H1 (cell line): ENCODE measurements around the gene CBL. TPM values are rescaled to one million over a fixed set of nuclear protein-coding genes. Genes with fewer than 3 reads are reported as not detected.

Source experiments
- CTCF ChIA-PET: fragments of 300-600 bp; sonication (Branson Sonifier 250); formaldehyde crosslinking; loops from one replicate; lab custom pipeline; 2021; ENCODE audit not compliant: partially characterized antibody; lab: Charles Lee
- POLR2A ChIA-PET: fragments of 300-600 bp; sonication (Branson Sonifier 250); formaldehyde crosslinking; loops from one replicate; lab custom pipeline; 2021; ENCODE audit warnings: inconsistent platforms; ENCODE audit not compliant: partially characterized antibody; lab: Charles Lee
- DNase-seq, 2 experiments: peaks; one replicate each; pipeline versions ENCODE4 v3.0.0 to v3.0.0-alpha.2; 2010 to 2022; ENCODE audit warnings: low spot score in 2 of 2, low read depth in 1 of 2, mixed read lengths in 1 of 2
- FAIRE-seq: peaks from 2 replicates; lab custom pipeline; 2011; peaks lifted over from hg19 to GRCh38; lab: Jason Lieb, UNC
- H2AFZ ChIP-seq: 2 replicates; pipeline ENCODE4 v1.8.1; 2012; ENCODE audit warnings: low read length, inconsistent platforms
- H2AK5ac ChIP-seq: 2 replicates; pipeline ENCODE4 v1.6.1; 2013; ENCODE audit warnings: low read depth, low read length
- H2BK120ac ChIP-seq: replicated peaks from 2 replicates; pipeline ENCODE3; 2013; ENCODE audit warnings: low read depth, low read length, inconsistent platforms
- H2BK12ac ChIP-seq: 2 replicates; pipeline ENCODE4 v1.6.1; 2013; ENCODE audit warnings: low read depth, low read length
- H2BK15ac ChIP-seq: 2 replicates; pipeline ENCODE4 v1.6.1; 2013; ENCODE audit warnings: low read length
- H2BK20ac ChIP-seq: 2 replicates; pipeline ENCODE4 v1.6.1; 2013; ENCODE audit warnings: low read length
- H2BK5ac ChIP-seq: 2 replicates; pipeline ENCODE4 v1.6.1; 2013; ENCODE audit warnings: low read depth, low read length
- H3K14ac ChIP-seq: 2 replicates; pipeline ENCODE4 v1.6.1; 2013; ENCODE audit warnings: inconsistent platforms; ENCODE audit not compliant: insufficient read length
- H3K18ac ChIP-seq: 2 replicates; pipeline ENCODE4 v1.6.1; 2013; ENCODE audit warnings: low read length; ENCODE audit errors: extremely low read depth
- H3K23ac ChIP-seq: 2 replicates; pipeline ENCODE4 v1.6.1; 2013; ENCODE audit warnings: inconsistent platforms; ENCODE audit not compliant: insufficient read length
- H3K23me2 ChIP-seq: 2 replicates; pipeline ENCODE4 v1.6.1; 2013; ENCODE audit warnings: low read depth, low read length
- H3K27ac ChIP-seq: 2 replicates; pipeline ENCODE4 v1.6.1; 2011; ENCODE audit warnings: low read depth, low read length, inconsistent platforms
- H3K27me3 ChIP-seq, 4 experiments: replicated peaks in 1 of 4; 1 replicate in 1 of 4; 2 replicates in 3 of 4; pipeline versions ENCODE4 v1.6.1 to v1.8.1; 2011 to 2013; ENCODE audit warnings: low read length in 3 of 4, mild to moderate bottlenecking in 3 of 4, inconsistent platforms in 2 of 4, mixed read lengths in 2 of 4, moderate library complexity in 1 of 4; ENCODE audit not compliant: control insufficient read depth in 3 of 4, insufficient read depth in 3 of 4; ENCODE audit errors: extremely low read depth in 1 of 4
- H3K36me3 ChIP-seq, 4 experiments: 2 replicates each; pipeline versions ENCODE4 v1.6.1 to v1.8.1; 2011 to 2013; ENCODE audit warnings: mild to moderate bottlenecking in 4 of 4, low read length in 3 of 4, moderate library complexity in 2 of 4, control low read depth in 1 of 4, inconsistent platforms in 1 of 4; ENCODE audit not compliant: insufficient read depth in 4 of 4, control insufficient read depth in 2 of 4
- H3K4ac ChIP-seq: replicated peaks from 2 replicates; pipeline ENCODE3; 2013; ENCODE audit warnings: low read length, low read depth, mixed read lengths, inconsistent platforms; ENCODE audit not compliant: insufficient read length
- H3K4me1 ChIP-seq, 4 experiments: replicated peaks in 1 of 4; 1 replicate in 1 of 4; 2 replicates in 3 of 4; pipeline versions ENCODE4 v1.6.1 to v1.8.1; 2011 to 2013; ENCODE audit warnings: low read length in 3 of 4, inconsistent platforms in 2 of 4, mixed read lengths in 1 of 4; ENCODE audit not compliant: insufficient read depth in 4 of 4, control insufficient read depth in 3 of 4
- H3K4me2 ChIP-seq, 2 experiments: 2 replicates each; pipeline versions ENCODE4 v1.6.1 to v1.8.1; 2011 to 2013; ENCODE audit warnings: low read depth in 2 of 2, low read length in 2 of 2, control low read depth in 1 of 2, inconsistent platforms in 1 of 2, mild to moderate bottlenecking in 1 of 2; ENCODE audit not compliant: insufficient read depth in 1 of 2
- H3K4me3 ChIP-seq, 4 experiments: fragments of 200-600, 300-600 bp in 1 of 4; sonication (generic), shearing (Covaris generic), sonication (Bioruptor Twin) in 1 of 4; 2 replicates each; pipeline versions ENCODE4 v1.5.1 to v1.8.1; 2011 to 2016; ENCODE audit warnings: low read length in 4 of 4, low read depth in 3 of 4, control low read depth in 2 of 4, inconsistent platforms in 2 of 4, mild to moderate bottlenecking in 2 of 4, mixed read lengths in 1 of 4, moderate library complexity in 1 of 4; ENCODE audit not compliant: insufficient read depth in 2 of 4; ENCODE audit errors: extremely low read depth in 1 of 4
- H3K56ac ChIP-seq: replicated peaks from 2 replicates; pipeline ENCODE3; 2013; ENCODE audit warnings: low read depth, mild to moderate bottlenecking, mixed read lengths, low read length, inconsistent platforms; ENCODE audit not compliant: insufficient read length
- H3K79me1 ChIP-seq: 2 replicates; pipeline ENCODE4 v1.6.1; 2013; ENCODE audit warnings: low read depth, low read length, control low read depth
- H3K79me2 ChIP-seq, 2 experiments: 2 replicates each; pipeline versions ENCODE4 v1.6.1 to v1.8.1; 2012 to 2013; ENCODE audit warnings: low read length in 2 of 2, mild to moderate bottlenecking in 2 of 2, inconsistent platforms in 1 of 2; ENCODE audit not compliant: insufficient read depth in 2 of 2, control insufficient read depth in 1 of 2
- H3K9ac ChIP-seq, 4 experiments: replicated peaks in 1 of 4; 1 replicate in 1 of 4; 2 replicates in 3 of 4; pipeline versions ENCODE4 v1.6.1 to v1.8.1; 2011 to 2013; ENCODE audit warnings: low read depth in 3 of 4, low read length in 3 of 4, control low read depth in 2 of 4, mild to moderate bottlenecking in 2 of 4, moderate library complexity in 2 of 4, inconsistent platforms in 1 of 4; ENCODE audit errors: extremely low read depth in 1 of 4
- H3K9me3 ChIP-seq, 2 experiments: 2 replicates each; pipeline versions ENCODE4 v1.6.1 to v1.8.1; 2012 to 2013; ENCODE audit warnings: mild to moderate bottlenecking in 2 of 2, moderate library complexity in 2 of 2, control low read depth in 1 of 2, inconsistent platforms in 1 of 2, low read depth in 1 of 2, low read length in 1 of 2, mixed read lengths in 1 of 2; ENCODE audit not compliant: insufficient read depth in 2 of 2
- H4K20me1 ChIP-seq, 2 experiments: replicated peaks in 1 of 2; 2 replicates each; pipeline versions ENCODE3 to v1.8.1; 2011 to 2013; ENCODE audit warnings: inconsistent platforms in 2 of 2, low read length in 2 of 2, mild to moderate bottlenecking in 1 of 2; ENCODE audit not compliant: insufficient read depth in 2 of 2, control insufficient read depth in 1 of 2
- H4K5ac ChIP-seq: 2 replicates; pipeline ENCODE4 v1.6.1; 2013; ENCODE audit warnings: low read length, low read depth, mixed read lengths, inconsistent platforms; ENCODE audit not compliant: insufficient read length
- H4K8ac ChIP-seq: 2 replicates; pipeline ENCODE4 v1.8.0; 2013; ENCODE audit warnings: mild to moderate bottlenecking, moderate library complexity, low read length, inconsistent platforms; ENCODE audit not compliant: insufficient read depth; ENCODE audit errors: extremely low read depth
- H4K91ac ChIP-seq: replicated peaks from 2 replicates; pipeline ENCODE3; 2013; ENCODE audit warnings: low read length, mixed read lengths, inconsistent platforms; ENCODE audit not compliant: insufficient read length
- CREB1 ChIP-seq: IDR thresholded peaks from 2 replicates; pipeline ENCODE4 v1.6.1; 2012; ENCODE audit warnings: inconsistent platforms
- FOSL1 ChIP-seq: IDR thresholded peaks from 2 replicates; pipeline ENCODE4 v1.6.1; 2011; ENCODE audit warnings: mild to moderate bottlenecking, low read depth, low read length, moderate library complexity; ENCODE audit not compliant: insufficient read depth
- JUND ChIP-seq: IDR thresholded peaks from 2 replicates; pipeline ENCODE4 v1.6.1; 2011; ENCODE audit warnings: mild to moderate bottlenecking, improper control_type of control experiment, low read length
- RAD21 ChIP-seq, 2 experiments: IDR thresholded peaks in 1 of 2; conservative IDR thresholded peaks in 1 of 2; 2 replicates each; pipeline ENCODE4 v1.6.1; 2011; ENCODE audit warnings: low read depth in 2 of 2, low read length in 2 of 2, improper control_type of control experiment in 1 of 2, inconsistent platforms in 1 of 2, mild to moderate bottlenecking in 1 of 2, moderate library complexity in 1 of 2
- RBBP5 ChIP-seq: IDR thresholded peaks from 2 replicates; pipeline ENCODE4 v1.7.1; 2012; ENCODE audit warnings: low read depth, mild to moderate bottlenecking, inconsistent platforms, low read length, moderate library complexity, borderline replicate concordance
- RXRA ChIP-seq: IDR thresholded peaks from 2 replicates; pipeline ENCODE4 v1.6.1; 2011; ENCODE audit warnings: low read depth, mild to moderate bottlenecking, low read length, moderate library complexity; ENCODE audit not compliant: insufficient read depth
- SIRT6 ChIP-seq: IDR thresholded peaks from one replicate; pipeline ENCODE4 v1.7.1; 2012; ENCODE audit warnings: low read length, inconsistent platforms
- SRF ChIP-seq: IDR thresholded peaks from 2 replicates; pipeline ENCODE4 v1.6.1; 2011; ENCODE audit warnings: mild to moderate bottlenecking, low read depth, low read length, moderate library complexity
- TCF12 ChIP-seq: IDR thresholded peaks from 2 replicates; pipeline ENCODE4 v1.6.1; 2011; ENCODE audit warnings: low read depth, mild to moderate bottlenecking, low read length
- WGBS, 2 experiments: shearing (Covaris generic) in 1 of 2; methylation state at CpG; one replicate each; pipeline versions ENCODE4 v1.1.6 to v1.1.7; 2013 to 2015; ENCODE audit warnings: low lambda C conversion rate in 2 of 2, mixed read lengths in 2 of 2, inconsistent platforms in 1 of 2, low coverage in 1 of 2, missing lambda C conversion rate in 1 of 2; ENCODE audit not compliant: insufficient replicate concordance in 2 of 2, insufficient coverage in 1 of 2, insufficient read length in 1 of 2; ENCODE audit errors: extremely low coverage in 1 of 2, missing lambda C conversion rate in 1 of 2; 5-methylcytosine and 5-hydroxymethylcytosine counted together
- polyA plus RNA-seq, 7 experiments: library from polyadenylated mRNA; depleted of rRNA in 3 of 7; stranded (reverse) in 5 of 7; unstranded in 2 of 7; fragments of >200 nt in 5 of 7; fragments of 200-250 nt in 2 of 7; gene quantifications; 1 replicate in 5 of 7; 2 replicates in 1 of 7; 4 replicates in 1 of 7; pipeline versions ENCODE4 v1.2.1 to v1.2.3, GENCODE V29; 2011 to 2013; ENCODE audit warnings: missing spikeins in 2 of 7, mixed read lengths in 2 of 7
- total RNA-seq: library from RNA; stranded (reverse); fragmentation: NEBNext Ultra II Directional; extraction: Animal tissue kit (Norgen Biotek cat#: 25700); gene quantifications from 2 replicates; pipeline ENCODE4 v1.2.1, GENCODE V29; 2021
- TF ChIP-seq, protein P1 (sequence below): IDR thresholded peaks from 2 replicates; pipeline ENCODE4 v1.6.1; 2011; ENCODE audit warnings: low read length, improper control_type of control experiment
- TF ChIP-seq, protein P2 (sequence below): IDR thresholded peaks from 2 replicates; pipeline ENCODE4 v1.6.1; 2012; ENCODE audit warnings: low read length, inconsistent platforms

Gene CBL
- total and polyA plus RNA-seq, 2 of the 8 experiments (the other 6 are each of a cell fraction or from before 2014, with no cell fraction given) = 23.1 to 57.8 TPM

DNA sequence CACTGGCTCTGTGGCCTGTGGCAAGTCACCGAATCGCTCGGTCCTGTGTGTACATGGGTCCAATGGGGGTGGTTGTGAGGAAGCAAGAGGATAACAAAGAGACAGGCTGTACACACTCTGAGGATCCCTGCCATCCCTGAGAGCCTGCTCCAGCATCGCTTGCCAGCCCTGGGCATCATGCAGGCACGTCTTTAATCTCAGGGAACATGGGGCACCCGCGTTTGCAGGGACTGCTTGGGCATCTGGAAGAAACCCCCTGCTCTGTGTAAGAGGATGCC is 135.8 kb downstream of the CBL start:
- Histone ChIP-seq H2BK12ac (no peak overlapping the region), H3K18ac (no peak overlapping the region; the same call in 1 of the 2 replicates), H3K4ac (no peak overlapping the region), H2AFZ (no peak overlapping the region), H2BK120ac (no peak overlapping the region), H3K27me3 (peaks cover 12 to 44% (median 33%) of the 10 kb centered on the region in 4 experiments), H2AK5ac (peak overlapping the region; percentile 57; the same call in 1 of the 2 replicates), H3K9me3 (no peaks in the 10 kb centered on the region), H3K23ac (no peak overlapping the region), H2BK15ac (peak overlapping the region; percentile 92; the same call in 1 of the 2 replicates), H4K5ac (no peak overlapping the region), H2BK20ac (no peak overlapping the region), H3K79me2 (peaks cover 0 to 2% of the 10 kb centered on the region in 2 experiments; a peak in 1 of 4 replicates), H4K91ac (peak overlapping the region; percentile 62), H3K36me3 (no peaks in the 10 kb centered on the region), H3K4me1 (peaks cover 5 to 29% (median 20%) of the 10 kb centered on the region in 4 experiments), H4K20me1 (peaks cover 3 to 9% of the 10 kb centered on the region in 2 experiments), H3K14ac (no peak overlapping the region), H3K4me3 (no peak overlapping the region), H4K8ac (no peak overlapping the region; the same call in 1 of the 2 replicates), H3K56ac (no peak overlapping the region), H3K9ac (no peak overlapping the region), H3K79me1 (peaks cover under 1% of the 10 kb centered on the region; the same call in 1 of the 2 replicates), H3K4me2 (0 out of 4 replicates have a peak overlapping the region, but pooled peaks of 1 of the 2 experiments have one; percentile 56), H3K27ac (no peak overlapping the region), H2BK5ac (no peak overlapping the region), H3K23me2 (peaks cover 17% of the 10 kb centered on the region; the same call in 1 of the 2 replicates)
- no peak for FAIRE-seq
- ChIA-PET CTCF (interaction anchor here (0.6 to 20.0 kb wide), 8 partner anchors 8 to 189 kb away, joined by 3 to 463 read pairs (median 22); partner anchors contain the start of genes MCAM and USP2), POLR2A (interaction anchor here (1.3 to 2.5 kb wide), 3 partner anchors 20 to 75 kb away, joined by 3 to 12 read pairs (median 3); partner anchors contain the start of gene MCAM)
- 95% methylated on average over 7 of the region's 7 CpGs; no CpG with 5 or more reads in 1 of the 2 experiments for WGBS, 2 experiments
- DNase-seq = no peak
- TF ChIP-seq SIRT6 (no peak), RAD21 (IDR thresholded peaks at IDR 0.05 in 1 of 2, conservative IDR thresholded peaks at IDR 0.05 in 1 of 2; ENCODE audit: low read depth in 2 of 2, low read length in 2 of 2) (no peak), TCF12 (no peak), SRF (no peak), JUND (no peak), CREB1 (no peak), RBBP5 (no peak), FOSL1 (no peak), RXRA (no peak)
- TF ChIP-seq, protein P1, sequence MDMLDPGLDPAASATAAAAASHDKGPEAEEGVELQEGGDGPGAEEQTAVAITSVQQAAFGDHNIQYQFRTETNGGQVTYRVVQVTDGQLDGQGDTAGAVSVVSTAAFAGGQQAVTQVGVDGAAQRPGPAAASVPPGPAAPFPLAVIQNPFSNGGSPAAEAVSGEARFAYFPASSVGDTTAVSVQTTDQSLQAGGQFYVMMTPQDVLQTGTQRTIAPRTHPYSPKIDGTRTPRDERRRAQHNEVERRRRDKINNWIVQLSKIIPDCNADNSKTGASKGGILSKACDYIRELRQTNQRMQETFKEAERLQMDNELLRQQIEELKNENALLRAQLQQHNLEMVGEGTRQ = no peak
- TF ChIP-seq, protein P2, sequence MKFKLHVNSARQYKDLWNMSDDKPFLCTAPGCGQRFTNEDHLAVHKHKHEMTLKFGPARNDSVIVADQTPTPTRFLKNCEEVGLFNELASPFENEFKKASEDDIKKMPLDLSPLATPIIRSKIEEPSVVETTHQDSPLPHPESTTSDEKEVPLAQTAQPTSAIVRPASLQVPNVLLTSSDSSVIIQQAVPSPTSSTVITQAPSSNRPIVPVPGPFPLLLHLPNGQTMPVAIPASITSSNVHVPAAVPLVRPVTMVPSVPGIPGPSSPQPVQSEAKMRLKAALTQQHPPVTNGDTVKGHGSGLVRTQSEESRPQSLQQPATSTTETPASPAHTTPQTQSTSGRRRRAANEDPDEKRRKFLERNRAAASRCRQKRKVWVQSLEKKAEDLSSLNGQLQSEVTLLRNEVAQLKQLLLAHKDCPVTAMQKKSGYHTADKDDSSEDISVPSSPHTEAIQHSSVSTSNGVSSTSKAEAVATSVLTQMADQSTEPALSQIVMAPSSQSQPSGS = no peak
